Mesothelial cell of epicardium (in vitro differentiated cells): ENCODE measurements around the gene RIC1. TPM values are rescaled to one million over a fixed set of nuclear protein-coding genes. Genes with fewer than 3 reads are reported as not detected.

Experiments used
- DNase-seq, 2 experiments: peaks; one replicate each; pipeline ENCODE4 v3.0.0; 2021; ENCODE audit warnings: low spot score in 2 of 2; ENCODE audit not compliant: unreplicated experiment in 2 of 2
- H3K27ac Mint-ChIP-seq: 2 replicates; pipeline ENCODE4 v1.8.0; 2021; ENCODE audit warnings: mixed read lengths
- H3K27me3 Mint-ChIP-seq: 2 replicates; pipeline ENCODE4 v1.8.0; 2021; ENCODE audit warnings: low read depth, mixed read lengths
- H3K36me3 Mint-ChIP-seq: 2 replicates; pipeline ENCODE4 v1.8.0; 2021; ENCODE audit warnings: mixed read lengths
- H3K4me1 Mint-ChIP-seq: 2 replicates; pipeline ENCODE4 v1.8.0; 2021; ENCODE audit warnings: mixed read lengths
- H3K4me3 Mint-ChIP-seq: 2 replicates; pipeline ENCODE4 v1.8.0; 2021; ENCODE audit warnings: mild to moderate bottlenecking, moderate library complexity, mixed read lengths
- H3K9me3 Mint-ChIP-seq: 2 replicates; pipeline ENCODE4 v1.8.0; 2021; ENCODE audit warnings: mixed read lengths
- CTCF ChIP-seq: fragments of 200-600 bp; sonication (generic); IDR thresholded peaks from one replicate; pipeline ENCODE4 v1.5.0; 2021; ENCODE audit warnings: antibody characterized with exemption; ENCODE audit not compliant: unreplicated experiment
- total RNA-seq: library from RNA; stranded (reverse); gene quantifications from 3 replicates; pipeline ENCODE4 v1.2.1, GENCODE V29; 2021

RIC1 gene
- total RNA-seq, 1 donor from 2014 or later, result 39.2 TPM

- no peak for DNase-seq
- Mint-ChIP-seq H3K4me1 (peaks cover 2% of the 10 kb centered on the region), H3K27ac (no peak overlapping the region), H3K4me3 (no peak overlapping the region), H3K27me3 (no peaks in the 10 kb centered on the region), H3K36me3 (peaks cover 59% of the 10 kb centered on the region), H3K9me3 (peaks cover 40% of the 10 kb centered on the region)
- TF ChIP-seq CTCF, result no peak
Observed at GRCh38 chr9:5784526-5785315, 155.8 kb downstream of the RIC1 start.

- Mint-ChIP-seq H3K4me3 (no peak overlapping the region), H3K36me3 (peaks cover 54% of the 10 kb centered on the region), H3K4me1 (peaks cover 2% of the 10 kb centered on the region), H3K9me3 (peaks cover 23% of the 10 kb centered on the region), H3K27me3 (no peaks in the 10 kb centered on the region), H3K27ac (no peak overlapping the region)
- no peak for DNase-seq
- no peak for TF ChIP-seq CTCF
Observed at GRCh38 chr9:5786370-5787127, 157.6 kb downstream of the RIC1 start.

GRCh38 chr9:5787220-5787619 is 158.3 kb downstream of the RIC1 start:
- peaks cover 2% of the 10 kb centered on the region for H3K4me1 Mint-ChIP-seq
- no peak overlapping the region for H3K27ac Mint-ChIP-seq
- H3K36me3 Mint-ChIP-seq, result peaks cover 51% of the 10 kb centered on the region
- no peaks in the 10 kb centered on the region for H3K27me3 Mint-ChIP-seq
- H3K9me3 Mint-ChIP-seq, result peaks cover 16% of the 10 kb centered on the region
- no peak for TF ChIP-seq CTCF
- no peak for DNase-seq
- H3K4me3 Mint-ChIP-seq, result no peak overlapping the region

- TF ChIP-seq CTCF, result no peak
- no peak overlapping the region for H3K27ac Mint-ChIP-seq
- H3K27me3 Mint-ChIP-seq, result no peaks in the 10 kb centered on the region
- H3K4me3 Mint-ChIP-seq, result no peak overlapping the region
- H3K36me3 Mint-ChIP-seq, result peaks cover 44% of the 10 kb centered on the region
- H3K9me3 Mint-ChIP-seq, result peaks cover 10% of the 10 kb centered on the region
- DNase-seq, result no peak
- peaks cover 2% of the 10 kb centered on the region for H3K4me1 Mint-ChIP-seq
Observed at GRCh38 chr9:5787759-5788302, 158.9 kb downstream of the RIC1 start.

GRCh38 chr9:5789489-5789888 is 160.6 kb downstream of the RIC1 start:
- no peak for DNase-seq
- H3K27ac Mint-ChIP-seq, result no peak overlapping the region
- no peaks in the 10 kb centered on the region for H3K27me3 Mint-ChIP-seq
- TF ChIP-seq CTCF, result no peak
- H3K9me3 Mint-ChIP-seq, result no peaks in the 10 kb centered on the region
- H3K36me3 Mint-ChIP-seq, result peaks cover 36% of the 10 kb centered on the region
- peaks cover 2% of the 10 kb centered on the region for H3K4me1 Mint-ChIP-seq
- H3K4me3 Mint-ChIP-seq, result no peak overlapping the region
